ENCODE data around the gene WDR41. TPM values are rescaled to one million over a fixed set of nuclear protein-coding genes. Genes with fewer than 3 reads are reported as not detected.
"Not testable (repeated sequence)": the region's sequence is repeated elsewhere in the genome, so short reads cannot be mapped to it uniquely, and the experiment has no call there.

WDR41 gene
- total RNA-seq, 4 donors from 2014 or later, result 17.4 to 58.6 (median 38.9) TPM

DNA sequence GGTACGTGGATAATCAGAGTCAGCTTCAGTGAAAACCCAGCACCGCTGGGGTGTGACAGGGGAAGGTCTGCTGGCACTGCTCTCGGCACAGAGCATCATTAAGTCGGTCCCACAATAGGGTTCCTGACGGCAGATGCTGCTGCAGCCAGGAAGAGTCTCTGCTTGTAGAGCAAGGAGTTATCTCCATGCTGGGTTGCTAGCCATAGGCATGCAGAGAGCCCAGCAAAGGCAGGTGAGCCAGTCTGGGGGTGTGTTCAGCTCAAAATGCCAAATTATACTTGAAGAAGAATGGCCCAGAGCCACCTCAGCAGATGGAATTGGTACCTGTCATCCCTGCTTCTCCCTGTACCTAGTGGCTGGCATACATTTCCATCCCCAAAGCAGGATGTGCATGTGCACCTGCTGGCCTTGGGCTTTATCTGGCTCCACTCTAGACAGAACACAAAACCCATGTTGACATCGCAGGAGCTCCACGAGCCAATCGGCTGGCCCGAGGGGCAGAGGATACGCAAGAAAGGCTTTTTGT is 100.8 kb downstream of the WDR41 start:
- intact Hi-C loops (cut with DNase I), result no loop called here
- Histone ChIP-seq H3K27ac (no peak overlapping the region), H3K27me3 (no peaks in the 10 kb centered on the region), H3K4me1 (no peaks in the 10 kb centered on the region), H3K36me3 (no peaks in the 10 kb centered on the region), H3K9me3 (no peaks in the 10 kb centered on the region), H3K4me3 (no peak overlapping the region)
- 87 to 88% methylated on average over 9 to 10 of the region's 10 CpGs for WGBS, 2 donors
- TF ChIP-seq, protein P1, sequence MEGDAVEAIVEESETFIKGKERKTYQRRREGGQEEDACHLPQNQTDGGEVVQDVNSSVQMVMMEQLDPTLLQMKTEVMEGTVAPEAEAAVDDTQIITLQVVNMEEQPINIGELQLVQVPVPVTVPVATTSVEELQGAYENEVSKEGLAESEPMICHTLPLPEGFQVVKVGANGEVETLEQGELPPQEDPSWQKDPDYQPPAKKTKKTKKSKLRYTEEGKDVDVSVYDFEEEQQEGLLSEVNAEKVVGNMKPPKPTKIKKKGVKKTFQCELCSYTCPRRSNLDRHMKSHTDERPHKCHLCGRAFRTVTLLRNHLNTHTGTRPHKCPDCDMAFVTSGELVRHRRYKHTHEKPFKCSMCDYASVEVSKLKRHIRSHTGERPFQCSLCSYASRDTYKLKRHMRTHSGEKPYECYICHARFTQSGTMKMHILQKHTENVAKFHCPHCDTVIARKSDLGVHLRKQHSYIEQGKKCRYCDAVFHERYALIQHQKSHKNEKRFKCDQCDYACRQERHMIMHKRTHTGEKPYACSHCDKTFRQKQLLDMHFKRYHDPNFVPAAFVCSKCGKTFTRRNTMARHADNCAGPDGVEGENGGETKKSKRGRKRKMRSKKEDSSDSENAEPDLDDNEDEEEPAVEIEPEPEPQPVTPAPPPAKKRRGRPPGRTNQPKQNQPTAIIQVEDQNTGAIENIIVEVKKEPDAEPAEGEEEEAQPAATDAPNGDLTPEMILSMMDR (IDR thresholded peaks at IDR 0.05), result no peak
- TF ChIP-seq POLR2A (IDR thresholded peaks at IDR 0.05), result no peak
- DNase-seq, result no peak

DNA sequence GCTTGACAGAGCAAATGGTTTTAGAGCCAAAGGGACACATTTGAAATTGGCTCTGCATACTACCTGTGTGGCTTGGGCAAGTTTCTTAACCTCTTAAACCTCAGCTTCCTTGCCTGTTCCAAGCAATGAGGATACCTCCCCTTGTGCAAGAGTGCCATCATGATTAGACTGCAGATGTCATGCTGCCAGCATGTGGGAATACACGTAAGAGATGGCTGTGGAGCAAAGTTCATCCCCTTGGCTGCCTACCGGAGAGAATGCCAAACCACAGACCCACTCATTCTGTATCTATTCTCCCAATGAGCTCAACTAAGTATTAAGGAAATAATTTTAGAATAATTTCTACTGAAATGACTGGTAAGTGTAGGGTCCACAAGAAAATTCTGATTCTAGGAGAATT is 101.3 kb downstream of the WDR41 start:
- Histone ChIP-seq H3K27ac (no peak overlapping the region), H3K27me3 (no peaks in the 10 kb centered on the region), H3K4me1 (no peaks in the 10 kb centered on the region), H3K36me3 (no peaks in the 10 kb centered on the region), H3K4me3 (no peak overlapping the region), H3K9me3 (no peaks in the 10 kb centered on the region)
- TF ChIP-seq, protein P1 (IDR thresholded peaks at IDR 0.05), result no peak
- no peak for TF ChIP-seq POLR2A (IDR thresholded peaks at IDR 0.05)
- intact Hi-C loops (cut with DNase I), result no loop called here
- WGBS, 2 donors, result 21 to 69% methylated on average over 2 of the region's 2 CpGs
- DNase-seq, result no peak

DNA sequence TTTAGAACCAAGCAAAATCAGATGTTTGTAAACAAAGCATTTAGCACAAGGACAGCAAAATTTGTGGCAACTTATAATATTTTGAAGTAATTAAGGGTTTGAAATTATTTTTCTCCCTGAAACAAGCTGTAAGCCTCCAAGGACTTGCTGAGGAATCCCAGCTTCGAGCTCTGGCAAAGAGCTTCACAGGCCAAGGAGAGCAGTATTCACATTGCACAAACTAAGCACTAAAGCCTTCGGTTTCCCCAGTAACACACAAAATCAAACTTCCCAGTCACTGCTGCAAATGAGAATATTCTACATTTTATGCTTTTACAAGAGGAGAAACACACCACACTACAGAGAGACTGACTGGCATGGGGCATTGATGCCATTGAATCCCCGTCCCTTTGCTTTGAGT is 101.9 kb downstream of the WDR41 start:
- no peak overlapping the region for H3K27ac ChIP-seq
- no peaks in the 10 kb centered on the region for H3K4me1 ChIP-seq
- no peak overlapping the region for H3K4me3 ChIP-seq
- no peak for DNase-seq
- no peaks in the 10 kb centered on the region for H3K36me3 ChIP-seq
- no peak for TF ChIP-seq POLR2A (IDR thresholded peaks at IDR 0.05)
- TF ChIP-seq, protein P1 (IDR thresholded peaks at IDR 0.05), result no peak
- H3K9me3 ChIP-seq, result no peaks in the 10 kb centered on the region
- intact Hi-C loops (cut with DNase I), result no loop called here
- H3K27me3 ChIP-seq, result no peaks in the 10 kb centered on the region
- WGBS, 2 donors, result 73 to 85% methylated on average over 2 to 3 of the region's 3 CpGs

DNA sequence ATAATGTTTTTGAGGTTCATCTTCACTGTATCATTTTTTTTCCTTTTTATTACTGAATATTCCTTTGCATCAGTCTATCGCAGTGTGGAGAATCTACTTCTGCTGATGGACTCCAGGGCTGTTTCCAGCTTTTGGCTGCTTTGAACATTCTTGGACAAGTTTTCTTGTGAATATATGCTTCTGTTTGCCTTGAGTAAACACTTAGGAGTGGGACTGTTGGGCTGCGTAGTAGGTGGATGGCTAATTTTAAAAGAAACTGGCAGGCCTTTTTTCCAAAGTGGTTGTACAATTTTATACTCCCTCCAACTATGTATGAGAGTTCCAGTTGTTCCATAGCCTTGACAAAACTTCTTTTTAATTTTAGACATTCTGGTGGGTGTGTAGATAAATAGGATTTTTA is 102.4 kb downstream of the WDR41 start:
- Histone ChIP-seq H3K36me3 (no peaks in the 10 kb centered on the region), H3K4me3 (no peak overlapping the region), H3K27ac (no peak overlapping the region), H3K4me1 (no peaks in the 10 kb centered on the region), H3K9me3 (no peaks in the 10 kb centered on the region), H3K27me3 (no peaks in the 10 kb centered on the region)
- WGBS, 2 donors, result 59 to 73% methylated on average over 2 of the region's 2 CpGs
- TF ChIP-seq, protein P1 (IDR thresholded peaks at IDR 0.05), result no peak
- TF ChIP-seq POLR2A (IDR thresholded peaks at IDR 0.05), result no peak
- no peak for DNase-seq
- intact Hi-C loops (cut with DNase I), result no loop called here

DNA sequence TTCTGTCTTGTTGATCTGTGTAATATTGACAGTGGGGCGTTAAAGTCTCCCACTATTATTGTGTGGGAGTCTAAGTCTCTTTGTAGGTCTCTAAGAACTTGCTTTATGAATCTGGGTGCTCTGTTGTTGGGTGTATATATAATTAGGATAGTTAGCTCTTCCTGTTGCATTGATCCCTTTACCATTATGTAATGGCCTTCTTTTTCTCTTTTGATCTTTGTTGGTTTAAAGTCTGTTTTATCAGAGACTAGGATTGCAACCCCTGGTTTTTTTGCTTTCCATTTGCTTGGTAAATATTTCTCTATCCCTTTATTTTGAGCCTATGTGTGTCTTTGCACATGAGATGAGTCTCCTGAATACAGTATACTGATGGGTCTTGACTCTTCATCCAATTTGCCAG is 105.8 kb downstream of the WDR41 start:
- H3K4me1 ChIP-seq; H3K27me3 ChIP-seq; H3K9me3 ChIP-seq; intact Hi-C loops (cut with DNase I); H3K27ac ChIP-seq; H3K36me3 ChIP-seq; H3K4me3 ChIP-seq; DNase-seq: not testable (repeated sequence)
- WGBS, 2 donors, result 93 to 100% methylated on average over 1 of the region's 1 CpG

DNA sequence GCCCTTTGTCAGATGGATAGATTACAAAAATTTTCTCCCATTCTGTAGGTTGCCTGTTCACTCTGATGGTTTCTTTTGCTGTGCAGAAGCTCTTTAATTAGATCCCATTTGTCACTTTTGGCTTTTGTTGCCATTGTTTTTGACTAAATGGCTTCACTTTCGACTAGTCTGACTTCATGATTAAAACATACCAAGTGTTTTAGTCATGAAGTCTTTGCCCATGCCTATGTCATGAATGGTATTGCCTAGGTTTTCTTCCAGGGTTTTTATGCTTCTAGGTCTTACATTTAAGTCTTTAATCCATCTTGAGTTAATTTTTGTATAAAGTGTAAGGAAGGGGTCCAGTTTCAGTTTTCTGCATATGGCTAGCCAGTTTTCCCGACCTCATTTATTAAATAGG is 108.8 kb downstream of the WDR41 start:
- H3K4me1 ChIP-seq, result peaks cover 0 to 23% (median 0%) of the 10 kb centered on the region in 3 donors
- H3K9me3 ChIP-seq; H3K27me3 ChIP-seq; DNase-seq; intact Hi-C loops (cut with DNase I); H3K4me3 ChIP-seq; H3K36me3 ChIP-seq; H3K27ac ChIP-seq: not testable (repeated sequence)
- WGBS, 2 donors, result 67 to 79% methylated on average over 2 of the region's 2 CpGs

Other genes starting within 250 kb of the WDR41 start
- not detected for gene OTP, start 146.4 kb upstream of the WDR41 start, total RNA-seq

All from esophagus squamous epithelium (tissue), 5 donors.